Astrocyte (in vitro differentiated cells and primary cell): ENCODE data around the gene DMBX1. TPM values are rescaled to one million over a fixed set of nuclear protein-coding genes. Genes with fewer than 3 reads are reported as not detected.

Source experiments
- DNase-seq: peaks from one replicate; pipeline ENCODE4 v3.0.0-alpha.2; 2010; ENCODE audit warnings: low read depth
- FAIRE-seq: peaks from 2 replicates; lab custom pipeline; 2011; peaks lifted over from hg19 to GRCh38; lab: Jason Lieb, UNC
- H2AFZ ChIP-seq: 2 replicates; pipeline ENCODE4 v1.6.0; 2012; ENCODE audit warnings: low read depth, low read length, inconsistent platforms
- H3K27ac ChIP-seq: 2 replicates; pipeline ENCODE4 v1.5.1; 2011; ENCODE audit warnings: low read depth, low read length, inconsistent platforms
- H3K27me3 ChIP-seq: 2 replicates; pipeline ENCODE4 v1.6.0; 2011; ENCODE audit warnings: low read length, inconsistent platforms; ENCODE audit not compliant: insufficient read depth
- H3K36me3 ChIP-seq: 2 replicates; pipeline ENCODE4 v1.5.1; 2011; ENCODE audit warnings: low read length, inconsistent platforms; ENCODE audit not compliant: insufficient read depth
- H3K4me1 ChIP-seq: 2 replicates; pipeline ENCODE4 v1.5.1; 2011; ENCODE audit warnings: low read length, inconsistent platforms; ENCODE audit not compliant: insufficient read depth
- H3K4me2 ChIP-seq: 2 replicates; pipeline ENCODE4 v1.6.0; 2012; ENCODE audit warnings: low read length, inconsistent platforms
- H3K4me3 ChIP-seq: 2 replicates; pipeline ENCODE4 v1.5.1; 2011; ENCODE audit warnings: low read depth, mild to moderate bottlenecking, low read length, inconsistent platforms; ENCODE audit not compliant: insufficient read depth
- H3K79me2 ChIP-seq: 2 replicates; pipeline ENCODE4 v1.6.0; 2012; ENCODE audit warnings: mild to moderate bottlenecking, low read length, inconsistent platforms; ENCODE audit not compliant: insufficient read depth
- H3K9ac ChIP-seq: 2 replicates; pipeline ENCODE4 v1.6.0; 2012; ENCODE audit warnings: mild to moderate bottlenecking, low read length, inconsistent platforms
- H3K9me3 ChIP-seq: 2 replicates; pipeline ENCODE4 v1.5.1; 2012; ENCODE audit warnings: low read depth, mild to moderate bottlenecking, low read length, inconsistent platforms; ENCODE audit not compliant: insufficient read depth
- H4K20me1 ChIP-seq: 2 replicates; pipeline ENCODE4 v1.6.0; 2012; ENCODE audit warnings: low read length, inconsistent platforms; ENCODE audit not compliant: insufficient read depth
- H3K27ac Mint-ChIP-seq: one replicate; pipeline ENCODE4 v1.8.0; 2021; ENCODE audit warnings: mild to moderate bottlenecking, mixed read lengths; ENCODE audit not compliant: unreplicated experiment
- H3K27me3 Mint-ChIP-seq: one replicate; pipeline ENCODE4 v1.8.0; 2021; ENCODE audit warnings: low read depth, mixed read lengths; ENCODE audit not compliant: unreplicated experiment
- H3K36me3 Mint-ChIP-seq: one replicate; pipeline ENCODE4 v1.8.0; 2021; ENCODE audit warnings: low read depth, mixed read lengths; ENCODE audit not compliant: unreplicated experiment
- H3K4me1 Mint-ChIP-seq: one replicate; pipeline ENCODE4 v1.8.0; 2021; ENCODE audit warnings: low read depth, mixed read lengths; ENCODE audit not compliant: unreplicated experiment
- H3K4me3 Mint-ChIP-seq: one replicate; pipeline ENCODE4 v1.8.0; 2021; ENCODE audit warnings: mild to moderate bottlenecking, moderate library complexity, mixed read lengths; ENCODE audit not compliant: unreplicated experiment
- H3K9me3 Mint-ChIP-seq: one replicate; pipeline ENCODE4 v1.8.0; 2021; ENCODE audit warnings: mild to moderate bottlenecking, mixed read lengths; ENCODE audit not compliant: unreplicated experiment
- EZH2 ChIP-seq: IDR thresholded peaks from 2 replicates; pipeline ENCODE4 v1.6.1; 2012; ENCODE audit warnings: mild to moderate bottlenecking, low read length, inconsistent platforms; ENCODE audit not compliant: insufficient read depth
- total RNA-seq: library from RNA; stranded (reverse); gene quantifications from 2 replicates; pipeline ENCODE4 v1.2.1, GENCODE V29; 2021
- TF ChIP-seq, protein P1 (sequence below): IDR thresholded peaks from 2 replicates; pipeline ENCODE4 v1.5.1; 2011; ENCODE audit warnings: low read depth, mild to moderate bottlenecking, inconsistent platforms, low read length, moderate library complexity; ENCODE audit not compliant: insufficient read depth

DMBX1 gene
- total RNA-seq, 1 donor from 2014 or later = 0.07 TPM

- Histone ChIP-seq H3K79me2 (no peaks in the 10 kb centered on the region), H4K20me1 (no peaks in the 10 kb centered on the region), H3K9ac (no peak overlapping the region), H3K4me1 (peaks cover 3% of the 10 kb centered on the region), H3K27ac (no peak overlapping the region), H2AFZ (no peak overlapping the region), H3K36me3 (no peaks in the 10 kb centered on the region), H3K4me2 (no peak overlapping the region), H3K4me3 (no peak overlapping the region), H3K27me3 (peaks cover 43% of the 10 kb centered on the region), H3K9me3 (no peaks in the 10 kb centered on the region)
- no peak for TF ChIP-seq EZH2
- TF ChIP-seq, protein P1, sequence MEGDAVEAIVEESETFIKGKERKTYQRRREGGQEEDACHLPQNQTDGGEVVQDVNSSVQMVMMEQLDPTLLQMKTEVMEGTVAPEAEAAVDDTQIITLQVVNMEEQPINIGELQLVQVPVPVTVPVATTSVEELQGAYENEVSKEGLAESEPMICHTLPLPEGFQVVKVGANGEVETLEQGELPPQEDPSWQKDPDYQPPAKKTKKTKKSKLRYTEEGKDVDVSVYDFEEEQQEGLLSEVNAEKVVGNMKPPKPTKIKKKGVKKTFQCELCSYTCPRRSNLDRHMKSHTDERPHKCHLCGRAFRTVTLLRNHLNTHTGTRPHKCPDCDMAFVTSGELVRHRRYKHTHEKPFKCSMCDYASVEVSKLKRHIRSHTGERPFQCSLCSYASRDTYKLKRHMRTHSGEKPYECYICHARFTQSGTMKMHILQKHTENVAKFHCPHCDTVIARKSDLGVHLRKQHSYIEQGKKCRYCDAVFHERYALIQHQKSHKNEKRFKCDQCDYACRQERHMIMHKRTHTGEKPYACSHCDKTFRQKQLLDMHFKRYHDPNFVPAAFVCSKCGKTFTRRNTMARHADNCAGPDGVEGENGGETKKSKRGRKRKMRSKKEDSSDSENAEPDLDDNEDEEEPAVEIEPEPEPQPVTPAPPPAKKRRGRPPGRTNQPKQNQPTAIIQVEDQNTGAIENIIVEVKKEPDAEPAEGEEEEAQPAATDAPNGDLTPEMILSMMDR = no peak
- no peak overlapping the region for H3K4me3 Mint-ChIP-seq
- FAIRE-seq (no peak), DNase-seq (no peak)
- H3K4me1 Mint-ChIP-seq = peaks cover 12% of the 10 kb centered on the region
- no peaks in the 10 kb centered on the region for H3K9me3 Mint-ChIP-seq
- no peaks in the 10 kb centered on the region for H3K36me3 Mint-ChIP-seq
- peak overlapping the region; percentile 31 for H3K27ac Mint-ChIP-seq
- H3K27me3 Mint-ChIP-seq = peaks cover 61% of the 10 kb centered on the region
Measured at GRCh38 chr1:46459315-46459714, 30.3 kb upstream of the DMBX1 start.

DNA sequence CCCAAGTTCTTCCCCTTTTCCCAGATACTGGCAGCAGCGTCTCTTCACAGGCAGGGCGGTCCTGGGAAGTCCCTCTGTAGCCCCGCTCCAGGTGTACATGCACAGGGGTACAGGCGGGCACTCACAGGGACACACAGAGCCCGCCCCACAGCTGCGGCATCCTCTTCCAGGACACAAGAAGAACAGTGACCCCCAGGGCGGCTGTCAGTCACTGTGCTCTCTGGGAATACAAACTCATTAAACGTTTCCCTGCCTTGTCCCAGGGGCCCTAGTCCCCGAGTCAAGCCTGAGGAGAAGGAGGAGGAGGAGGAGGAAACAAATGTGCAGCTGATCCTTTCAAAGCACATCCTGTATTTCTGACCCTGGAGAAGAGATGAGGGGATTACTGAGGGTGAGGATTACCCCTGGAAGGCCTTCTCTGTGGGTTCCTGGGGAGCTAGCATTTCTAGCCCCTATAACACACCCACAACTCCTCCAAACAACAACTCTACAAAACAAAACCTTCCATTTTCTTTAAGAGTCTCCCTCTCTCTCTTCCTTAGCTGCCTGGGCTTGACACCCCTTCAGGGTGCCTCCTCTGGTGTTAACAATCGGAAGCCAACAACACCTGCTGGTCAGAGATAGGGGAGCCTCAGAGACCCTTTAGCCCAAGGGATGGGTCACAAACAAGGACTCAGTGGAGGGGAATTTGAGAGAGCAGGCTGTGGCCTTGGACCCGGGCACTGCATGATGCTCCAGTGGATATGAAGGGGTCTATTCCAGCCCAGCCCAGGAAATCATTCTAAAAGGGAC, 28.4 kb upstream of the DMBX1 start:
- no peaks in the 10 kb centered on the region for H3K36me3 ChIP-seq
- H4K20me1 ChIP-seq = no peaks in the 10 kb centered on the region
- Mint-ChIP-seq H3K4me1 (peaks cover 19% of the 10 kb centered on the region), H3K4me3 (no peak overlapping the region), H3K27me3 (peaks cover 64% of the 10 kb centered on the region), H3K9me3 (no peaks in the 10 kb centered on the region), H3K27ac (no peak overlapping the region), H3K36me3 (no peaks in the 10 kb centered on the region)
- H3K27ac ChIP-seq = no peak overlapping the region
- H3K9ac ChIP-seq = no peak overlapping the region
- peaks cover 39% of the 10 kb centered on the region for H3K27me3 ChIP-seq
- TF ChIP-seq, protein P1 = no peak
- no peak for TF ChIP-seq EZH2
- no peaks in the 10 kb centered on the region for H3K79me2 ChIP-seq
- no peak for FAIRE-seq
- no peaks in the 10 kb centered on the region for H3K9me3 ChIP-seq
- H3K4me3 ChIP-seq = no peak overlapping the region
- H3K4me2 ChIP-seq = no peak overlapping the region
- no peak for DNase-seq
- H2AFZ ChIP-seq = no peak overlapping the region
- peaks cover 3% of the 10 kb centered on the region for H3K4me1 ChIP-seq

GRCh38 chr1:46461809-46462448, 27.7 kb upstream of the DMBX1 start:
- Histone ChIP-seq H3K4me1 (peaks cover 5% of the 10 kb centered on the region), H3K9me3 (no peaks in the 10 kb centered on the region), H3K4me3 (no peak overlapping the region), H3K27me3 (peaks cover 41% of the 10 kb centered on the region), H2AFZ (no peak overlapping the region), H3K4me2 (no peak overlapping the region), H4K20me1 (no peaks in the 10 kb centered on the region), H3K27ac (no peak overlapping the region), H3K79me2 (no peaks in the 10 kb centered on the region), H3K9ac (no peak overlapping the region), H3K36me3 (no peaks in the 10 kb centered on the region)
- peaks cover 20% of the 10 kb centered on the region for H3K4me1 Mint-ChIP-seq
- no peak for FAIRE-seq
- no peaks in the 10 kb centered on the region for H3K9me3 Mint-ChIP-seq
- no peak for TF ChIP-seq EZH2
- TF ChIP-seq, protein P1 = no peak
- peaks cover 66% of the 10 kb centered on the region for H3K27me3 Mint-ChIP-seq
- H3K36me3 Mint-ChIP-seq = no peaks in the 10 kb centered on the region
- no peak overlapping the region for H3K27ac Mint-ChIP-seq
- DNase-seq = no peak
- H3K4me3 Mint-ChIP-seq = no peak overlapping the region
